ENCODE results near the gene NEURL1. TPM values are rescaled to one million over a fixed set of nuclear protein-coding genes. Genes with fewer than 3 reads are reported as not detected.
A peak's percentile ranks its signal among the peaks of the same experiment; 100 is the strongest.
"Not testable (repeated sequence)": the region's sequence is repeated elsewhere in the genome, so short reads cannot be mapped to it uniquely, and the experiment has no call there.

Gene NEURL1
- total RNA-seq, 2 donors from 2014 or later = 0.37 to 0.48 TPM

DNA sequence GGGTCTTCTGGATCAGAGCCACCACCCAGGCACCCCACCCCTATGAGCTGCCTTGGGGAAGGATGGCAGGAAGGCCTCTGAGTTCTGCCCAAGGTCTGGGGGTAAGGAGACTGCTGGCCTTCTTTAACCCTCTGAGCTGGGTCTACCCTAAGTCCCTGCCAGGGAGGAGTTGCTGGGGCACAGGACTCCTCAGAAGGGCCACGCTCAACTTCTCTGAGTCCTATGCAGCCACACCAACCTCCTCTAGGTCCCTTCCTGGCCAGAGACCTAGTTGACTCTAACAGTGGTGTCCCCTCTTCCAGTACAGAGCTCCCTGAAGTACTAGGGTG, 2.6 kb upstream of the NEURL1 start:
- DNase-seq (ENCODE audit: low spot score) = no peak
- intact Hi-C loops (cut with DNase I) = no loop called here

DNA sequence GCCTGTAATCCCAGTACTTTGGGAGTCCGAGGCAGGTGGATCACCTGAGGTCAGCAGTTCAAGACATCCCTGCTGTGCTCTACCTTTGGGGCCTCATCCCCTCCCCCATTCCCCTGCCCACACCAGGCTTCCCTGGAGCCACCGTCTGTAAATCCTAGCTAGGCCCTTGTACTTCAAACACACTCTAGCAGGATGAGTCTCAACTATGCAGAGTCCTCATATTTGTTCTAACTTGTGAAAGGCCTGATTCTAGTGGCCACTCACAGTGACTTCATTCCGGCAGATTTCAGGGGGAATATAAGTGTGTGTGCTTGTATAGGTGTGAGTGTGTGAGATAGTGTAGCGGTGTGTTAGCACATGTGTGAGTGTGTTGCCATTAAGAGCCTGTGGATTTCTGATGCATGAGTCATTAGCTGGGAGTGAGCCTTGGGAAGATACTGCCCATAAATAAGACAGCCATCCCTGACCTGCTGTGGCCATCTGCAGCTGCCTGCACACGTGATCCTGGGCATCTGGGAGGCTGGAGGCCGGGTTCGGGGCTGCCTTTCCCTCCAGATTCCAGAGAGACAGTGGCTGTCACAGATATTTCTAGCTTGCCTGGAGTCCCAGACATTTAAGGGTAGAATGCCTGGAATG, 1.7 kb upstream of the NEURL1 start:
- no peak for DNase-seq (ENCODE audit: low spot score)
- intact Hi-C loops (cut with DNase I) = no loop called here

DNA sequence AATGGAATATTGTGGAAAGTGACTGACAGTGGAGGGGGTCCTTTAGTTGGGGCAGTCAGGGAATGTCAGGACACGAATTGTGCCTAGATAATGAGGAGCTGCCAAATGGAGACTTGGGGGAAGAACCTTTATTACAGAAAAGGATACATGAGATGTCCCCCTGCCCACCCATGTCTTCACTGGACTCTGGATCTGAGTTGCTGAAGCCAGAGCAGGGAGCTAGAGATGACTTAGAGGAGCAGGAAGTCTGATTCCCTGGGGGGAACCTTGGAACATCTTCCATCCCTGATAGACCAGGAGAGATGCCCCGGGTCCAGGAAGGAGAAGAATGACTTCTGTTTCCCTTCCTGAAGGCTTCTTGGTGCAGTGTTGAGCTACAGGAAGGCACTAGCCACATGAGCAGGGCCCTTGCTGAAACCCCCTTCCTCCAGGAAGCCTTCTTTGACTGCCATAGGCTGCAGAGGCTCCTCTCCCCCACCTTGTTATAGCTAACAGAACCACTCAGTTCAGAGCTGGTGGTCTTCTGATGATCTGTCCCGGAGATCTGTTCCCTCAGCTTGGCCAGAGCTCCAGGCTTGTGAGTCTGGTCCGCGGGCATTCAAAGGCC, 747 bp upstream of the NEURL1 start:
- intact Hi-C loops (cut with DNase I) = no loop called here
- DNase-seq (ENCODE audit: low spot score) = no peak

DNA sequence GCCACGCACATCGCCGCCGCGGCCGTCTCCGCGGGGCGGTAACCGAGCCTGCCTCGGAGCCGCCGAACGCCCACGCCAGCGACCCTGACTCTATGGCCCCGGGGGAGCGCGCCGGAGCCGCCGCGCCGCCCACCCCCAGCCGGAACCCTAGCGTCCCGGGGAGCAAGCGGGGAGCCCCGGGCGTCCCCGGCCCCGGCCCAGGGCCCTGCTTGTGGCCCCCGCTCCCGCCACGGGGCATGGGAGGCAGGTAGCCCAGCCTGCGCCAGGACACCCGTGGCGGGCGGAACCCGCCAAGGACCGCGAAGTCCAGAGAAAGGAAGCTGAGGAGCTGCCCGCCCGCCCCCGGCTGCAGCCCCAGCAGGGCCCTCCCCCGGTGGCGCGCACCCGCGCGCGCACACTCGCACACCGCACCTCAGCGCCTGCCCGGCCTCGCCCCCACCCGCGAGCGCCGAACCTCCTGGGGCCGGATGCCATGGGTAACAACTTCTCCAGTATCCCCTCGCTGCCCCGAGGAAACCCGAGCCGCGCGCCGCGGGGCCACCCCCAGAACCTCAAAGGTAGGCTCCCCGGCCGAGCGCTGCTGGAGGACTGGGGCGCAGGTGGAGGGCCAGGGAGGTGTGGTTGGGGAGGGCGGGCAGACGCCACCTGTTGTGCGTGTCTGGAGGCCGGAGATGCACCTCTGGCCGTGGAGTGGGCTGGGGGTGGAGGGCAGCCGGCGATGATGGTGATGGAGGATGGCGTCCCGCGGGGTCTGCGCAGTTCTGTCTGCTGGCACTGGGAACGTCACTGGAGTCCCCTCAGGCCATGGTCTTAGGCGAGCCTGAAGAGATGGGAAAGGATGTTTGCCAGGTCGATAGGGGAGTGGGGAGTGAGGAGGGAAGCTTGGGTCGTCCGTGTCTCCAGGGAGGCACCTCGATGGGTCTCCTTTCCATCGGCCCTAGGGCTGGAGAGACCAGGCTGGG, 692 bp downstream of the NEURL1 start:
- no peak for DNase-seq (ENCODE audit: low spot score)
- intact Hi-C loops (cut with DNase I) = no loop called here

DNA sequence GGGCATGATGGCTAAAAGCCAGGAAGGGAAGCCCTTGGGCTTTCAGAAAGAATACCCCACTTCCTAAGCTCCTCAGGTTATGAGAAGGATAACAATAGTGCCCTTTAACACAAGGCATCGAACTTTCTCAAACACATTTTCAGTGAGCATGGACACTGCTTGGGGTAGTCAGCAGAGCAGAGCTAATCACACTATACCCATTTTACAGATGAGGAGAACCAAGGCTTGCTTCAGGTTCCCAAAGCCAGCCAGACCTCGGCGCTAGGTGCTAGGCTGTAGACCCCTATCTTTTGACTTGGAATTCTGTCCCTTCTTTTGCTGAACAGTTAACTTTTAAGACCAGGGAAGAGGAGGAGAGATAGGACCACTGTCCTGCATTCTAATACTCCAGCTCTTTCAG, 1.8 kb downstream of the NEURL1 start:
- no peak for DNase-seq (ENCODE audit: low spot score)

DNA sequence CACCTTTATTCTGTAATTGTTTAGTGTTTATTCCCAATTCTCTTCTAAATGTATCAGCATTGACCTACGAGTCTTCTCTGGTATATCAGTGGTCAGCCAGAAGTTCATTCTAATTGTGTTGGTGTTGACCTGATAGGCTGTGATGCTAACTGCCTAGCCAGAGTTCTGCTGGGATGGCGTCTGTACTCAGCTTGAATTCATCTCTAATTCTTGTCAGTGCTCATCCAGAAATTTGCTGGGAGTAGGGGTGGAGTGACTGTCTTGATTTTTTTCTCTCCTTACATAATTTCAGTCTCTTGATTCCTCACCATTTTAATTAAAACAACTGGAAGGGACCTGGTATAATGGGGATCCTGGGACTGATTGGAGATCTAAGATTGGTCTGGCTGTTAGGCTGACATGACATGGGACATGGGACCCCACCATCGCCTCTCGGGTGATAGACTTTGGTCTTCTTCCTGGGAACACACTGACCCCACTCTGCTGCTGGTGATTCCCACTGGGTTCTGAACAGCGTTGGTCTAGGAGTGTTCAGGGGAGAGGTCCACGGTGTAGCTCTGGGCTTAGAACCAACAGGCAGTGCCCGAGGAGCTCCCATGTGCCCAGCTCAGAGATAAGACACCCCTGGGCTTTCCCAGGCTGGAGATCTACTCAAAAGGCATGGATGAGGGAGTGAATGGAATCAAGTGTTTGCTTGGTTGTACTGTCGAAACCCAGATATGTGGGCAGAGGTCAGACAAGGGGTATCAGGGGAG, 3.8 kb downstream of the NEURL1 start:
- no peak for DNase-seq (ENCODE audit: low spot score)
- intact Hi-C loops (cut with DNase I) = no loop called here

More for the DNA sequence above, 1.8 kb downstream of the NEURL1 start:
- intact Hi-C loops (cut with DNase I) = no loop called here

DNA sequence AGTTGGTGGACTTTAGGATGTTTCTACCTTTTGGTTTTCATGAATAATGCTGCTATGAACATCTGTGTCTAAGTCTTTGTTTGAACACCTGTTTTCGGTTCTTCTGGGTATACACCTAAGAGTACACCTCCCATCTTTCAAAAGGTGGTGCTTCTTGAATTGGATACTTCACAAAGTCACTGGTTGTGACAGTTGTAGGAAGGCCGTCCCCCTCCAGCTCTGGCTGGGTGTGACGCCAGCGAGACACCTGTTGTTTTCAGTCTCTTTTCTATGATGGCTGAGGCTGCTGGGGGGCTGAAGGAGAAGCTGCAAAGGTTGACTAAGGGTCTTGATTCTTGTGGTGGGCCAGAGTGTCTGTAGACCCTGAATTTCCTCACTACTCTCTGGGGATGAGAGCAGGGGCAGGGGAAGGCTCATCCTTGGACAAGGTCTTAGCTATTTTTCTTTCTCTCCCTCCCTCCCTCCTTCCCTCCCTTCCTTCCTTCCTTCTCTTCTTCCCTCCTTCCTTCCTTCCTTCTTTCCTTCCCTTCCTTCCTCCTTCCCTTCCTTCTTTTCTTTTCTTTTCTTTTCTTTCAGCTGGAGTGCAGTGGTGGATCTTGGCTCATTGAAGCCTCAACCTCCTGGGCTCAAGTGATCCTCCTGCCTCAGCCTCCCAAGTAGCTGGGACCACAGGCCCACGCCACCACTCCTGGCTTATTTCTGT, 5.6 kb downstream of the NEURL1 start:
- DNase-seq (ENCODE audit: low spot score) = no peak
- intact Hi-C loops (cut with DNase I) = no loop called here

DNA sequence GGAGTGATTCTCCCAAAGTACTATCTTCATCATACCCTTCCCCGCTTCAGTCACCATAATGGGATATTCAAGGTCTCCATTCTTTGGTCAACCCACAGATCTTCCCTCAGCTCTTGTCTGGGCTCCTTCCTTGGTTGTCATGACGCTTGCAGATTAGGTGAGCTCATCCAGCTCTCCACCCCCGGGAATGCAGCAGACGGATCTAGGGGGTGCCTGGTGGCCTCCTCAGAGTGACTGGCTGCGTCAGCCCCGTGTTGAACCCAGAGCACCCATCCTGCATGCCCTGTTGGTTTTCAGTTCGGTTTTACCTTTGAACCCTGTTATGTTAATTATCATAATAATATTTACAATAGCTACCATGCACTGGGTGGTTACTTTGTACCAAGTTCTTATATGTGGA, 6.4 kb downstream of the NEURL1 start:
- intact Hi-C loops (cut with DNase I) = no loop called here
- DNase-seq (ENCODE audit: low spot score) = peak; percentile 59

DNA sequence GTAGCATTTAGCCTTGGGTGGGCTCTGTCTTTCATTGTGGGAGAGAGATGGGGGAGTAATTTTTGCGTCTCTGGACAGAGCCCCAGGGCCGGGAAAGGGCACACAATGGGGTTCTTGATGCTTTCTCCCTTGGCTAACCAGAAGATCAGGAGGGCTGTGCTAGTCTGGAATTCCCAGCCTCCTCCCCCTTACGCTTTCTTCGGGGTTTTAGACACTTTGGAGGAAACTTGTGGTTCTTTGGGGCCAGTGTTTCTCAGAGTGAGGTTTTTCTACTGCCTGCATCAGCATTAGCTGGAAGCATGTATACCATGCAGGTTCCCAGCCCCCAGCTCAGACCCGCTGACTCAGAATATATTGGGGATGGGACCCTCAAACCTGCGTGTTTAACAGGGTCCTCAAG, 7.0 kb downstream of the NEURL1 start:
- peak; percentile 29 for DNase-seq (ENCODE audit: low spot score)
- intact Hi-C loops (cut with DNase I) = no loop called here

DNA sequence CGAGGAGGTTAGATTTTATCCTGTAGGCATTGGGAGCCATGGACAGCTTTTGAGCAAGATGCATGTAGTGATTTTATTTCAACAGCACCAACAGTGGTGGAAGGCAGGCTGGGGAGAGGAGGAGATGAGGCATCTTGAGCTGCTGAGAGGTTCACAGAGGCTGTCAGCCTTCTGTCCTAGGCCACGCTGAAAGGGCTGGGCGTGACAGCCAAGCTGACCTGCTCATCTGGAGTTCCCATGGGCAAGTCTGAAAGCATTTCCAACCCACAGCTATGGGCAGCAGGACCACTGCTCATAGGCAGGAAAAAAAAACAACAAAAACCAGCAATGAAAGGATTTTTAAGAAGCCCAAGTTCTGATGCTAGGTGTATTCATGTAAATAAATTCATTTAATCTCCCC, 7.7 kb downstream of the NEURL1 start:
- intact Hi-C loops (cut with DNase I) = no loop called here
- DNase-seq (ENCODE audit: low spot score) = peak; percentile 34

DNA sequence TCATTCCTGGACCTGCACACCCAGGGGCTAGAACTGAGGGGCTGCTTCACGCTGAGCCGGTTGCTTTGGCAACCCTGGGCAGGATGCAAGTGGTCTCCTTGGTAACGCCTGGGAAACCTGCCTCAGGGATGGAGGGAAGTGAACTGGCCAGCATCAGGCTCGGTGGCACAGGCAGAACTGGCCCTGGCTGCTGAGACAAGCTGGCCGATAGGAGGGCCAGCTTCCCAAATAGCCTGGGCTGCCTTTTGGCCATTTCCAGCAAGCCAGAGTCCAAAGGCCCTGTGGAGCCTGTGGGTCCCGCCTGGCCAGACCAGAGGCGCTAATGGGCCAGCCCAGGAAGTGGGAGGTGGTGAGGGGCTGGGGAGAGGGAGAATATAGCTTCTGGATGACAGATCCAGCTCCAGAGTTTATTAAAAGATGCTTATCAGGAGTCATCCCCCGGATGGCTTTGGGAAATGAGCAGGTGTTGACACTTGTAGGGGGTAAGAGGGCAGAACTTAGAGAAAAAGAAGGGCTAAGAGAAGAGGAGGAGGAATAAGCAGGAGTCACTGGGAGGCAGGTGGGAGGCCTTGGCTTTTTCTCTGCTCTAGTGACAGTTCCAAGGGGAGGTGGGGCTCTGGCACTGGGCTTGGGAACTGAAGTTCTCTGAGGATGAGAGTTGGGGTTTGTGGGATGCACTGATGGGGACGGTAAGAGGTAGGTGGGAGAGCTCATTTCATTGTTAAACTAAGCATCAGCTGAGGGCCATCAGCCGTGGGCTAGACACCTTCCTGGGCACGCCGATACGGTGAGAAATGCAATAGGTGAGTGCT, 9.6 kb downstream of the NEURL1 start:
- intact Hi-C loops (cut with DNase I) = no loop called here
- peak; percentile 68 for DNase-seq (ENCODE audit: low spot score)

DNA sequence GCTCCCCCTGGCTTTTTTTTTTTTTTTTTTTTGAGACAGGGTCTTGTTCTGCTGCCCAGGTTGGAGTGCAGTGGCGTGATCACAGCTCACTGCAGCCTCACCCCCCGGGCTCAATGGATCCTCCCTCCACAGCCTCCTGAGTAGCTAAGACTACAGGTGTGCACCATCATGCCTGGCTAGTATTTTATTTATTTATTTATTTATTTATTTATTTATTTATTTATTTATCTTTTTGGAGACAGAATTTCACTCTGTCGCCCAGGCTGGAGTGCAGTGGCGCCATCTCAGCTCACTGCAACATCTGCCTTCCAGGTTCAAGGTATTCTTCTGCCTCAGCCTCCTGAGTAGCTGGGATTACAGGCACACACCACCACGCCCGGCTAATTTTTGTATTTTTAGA, 10.3 kb downstream of the NEURL1 start:
- DNase-seq (ENCODE audit: low spot score); intact Hi-C loops (cut with DNase I): not testable (repeated sequence)

DNA sequence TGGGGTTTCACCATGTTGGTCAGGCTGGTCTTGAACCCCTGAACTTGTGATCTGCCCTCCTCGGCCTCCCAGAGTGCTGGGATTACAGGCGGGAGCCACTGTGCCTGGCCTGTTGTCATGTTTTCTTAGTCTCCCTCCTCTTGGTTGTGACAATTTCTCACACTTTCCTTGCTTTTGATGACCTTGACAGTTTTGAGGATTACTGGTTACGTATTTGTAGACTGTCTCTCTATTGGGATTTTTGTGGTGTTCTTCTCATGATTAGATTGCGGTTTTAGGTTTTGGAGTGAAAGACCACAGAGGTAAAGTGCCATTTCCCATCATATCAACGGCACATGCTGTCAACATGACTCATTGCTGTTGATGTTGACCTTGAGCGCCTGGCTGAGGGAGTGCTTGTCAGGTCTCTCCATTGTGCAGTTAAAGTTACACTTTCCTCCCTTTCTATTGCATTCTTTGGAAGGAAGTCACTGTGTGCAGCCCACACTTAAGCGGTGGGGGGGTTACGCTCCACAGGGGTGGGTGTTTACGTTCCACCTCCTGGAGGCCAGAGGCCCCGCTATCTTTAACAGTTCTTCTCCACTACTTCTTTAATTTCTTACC, 10.8 kb downstream of the NEURL1 start:
- peak; percentile 58 for DNase-seq (ENCODE audit: low spot score)
- intact Hi-C loops (cut with DNase I) = no loop called here

DNA sequence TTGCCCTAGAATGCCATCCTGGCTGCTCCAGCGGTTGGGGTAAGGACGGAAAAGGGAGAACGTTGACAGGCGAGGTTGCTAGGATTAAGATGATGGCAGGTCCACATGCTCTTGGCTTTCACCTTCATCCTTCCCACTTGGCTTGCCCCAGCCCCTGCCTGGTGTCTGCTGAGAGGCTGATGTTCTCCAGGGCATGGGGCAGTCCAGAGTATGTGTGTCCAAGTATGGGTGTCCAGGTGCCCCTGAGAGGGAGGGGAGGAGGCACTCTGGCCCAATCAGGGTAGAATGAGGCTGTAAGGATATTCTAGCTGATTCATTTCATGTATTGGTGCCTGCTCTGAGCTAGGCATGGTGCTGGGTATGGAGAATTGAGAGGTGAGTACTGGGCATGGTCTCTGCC, 12.6 kb downstream of the NEURL1 start:
- DNase-seq (ENCODE audit: low spot score) = peak; percentile 40
- intact Hi-C loops (cut with DNase I) = no loop called here

DNA sequence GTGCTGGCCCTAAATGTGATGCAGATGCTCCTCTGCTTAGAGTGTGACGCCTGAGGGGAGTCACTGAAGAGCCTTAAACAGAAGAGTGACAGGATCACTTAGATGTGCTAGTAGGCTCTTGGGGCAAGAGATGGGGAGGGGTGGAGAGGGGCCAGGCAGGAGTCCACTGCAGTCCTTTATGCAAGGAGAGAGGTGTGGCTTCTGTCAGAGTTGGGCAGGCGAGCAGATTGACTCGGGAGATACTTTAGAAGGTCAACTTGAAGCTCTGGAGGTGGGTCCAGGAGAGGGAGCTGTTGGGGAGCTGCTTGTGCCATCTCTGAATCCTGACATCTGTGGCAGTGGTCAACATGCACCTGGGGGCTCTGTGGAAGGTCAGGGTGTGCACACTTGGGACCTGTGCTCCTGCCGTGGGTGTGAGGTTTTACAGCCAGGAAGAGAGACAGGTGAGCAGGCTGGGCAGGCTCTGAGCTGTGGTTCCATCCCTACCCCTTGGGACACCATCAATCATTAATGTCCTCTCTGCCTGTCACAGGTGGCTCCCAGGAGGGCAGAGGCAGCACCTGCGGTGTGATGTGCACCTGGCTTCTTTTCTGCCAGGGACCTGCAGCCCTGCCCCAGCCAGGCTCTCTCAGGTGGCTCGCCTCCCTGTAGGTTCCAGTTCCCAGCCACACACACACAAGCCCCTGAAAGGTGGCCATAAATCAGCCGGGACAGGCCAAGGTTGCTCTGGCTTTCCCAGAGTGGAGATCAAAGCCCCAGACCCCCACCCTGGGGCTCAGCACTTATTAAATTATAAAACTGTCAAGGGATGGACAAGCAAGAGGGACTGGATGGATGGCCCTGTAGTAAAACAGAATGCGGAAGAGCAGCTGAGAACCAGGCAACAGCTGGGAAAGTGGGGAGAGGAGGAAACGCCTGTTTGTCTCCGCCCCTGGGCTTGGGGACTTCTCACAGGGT, 14.0 kb downstream of the NEURL1 start:
- intact Hi-C loops (cut with DNase I) = loop anchor here in 1 of 2 donors (2.0 kb wide), 1 partner anchor 71 kb away; no protein-coding TSS in a partner anchor
- DNase-seq (ENCODE audit: low spot score) = peak; percentile 45

DNA sequence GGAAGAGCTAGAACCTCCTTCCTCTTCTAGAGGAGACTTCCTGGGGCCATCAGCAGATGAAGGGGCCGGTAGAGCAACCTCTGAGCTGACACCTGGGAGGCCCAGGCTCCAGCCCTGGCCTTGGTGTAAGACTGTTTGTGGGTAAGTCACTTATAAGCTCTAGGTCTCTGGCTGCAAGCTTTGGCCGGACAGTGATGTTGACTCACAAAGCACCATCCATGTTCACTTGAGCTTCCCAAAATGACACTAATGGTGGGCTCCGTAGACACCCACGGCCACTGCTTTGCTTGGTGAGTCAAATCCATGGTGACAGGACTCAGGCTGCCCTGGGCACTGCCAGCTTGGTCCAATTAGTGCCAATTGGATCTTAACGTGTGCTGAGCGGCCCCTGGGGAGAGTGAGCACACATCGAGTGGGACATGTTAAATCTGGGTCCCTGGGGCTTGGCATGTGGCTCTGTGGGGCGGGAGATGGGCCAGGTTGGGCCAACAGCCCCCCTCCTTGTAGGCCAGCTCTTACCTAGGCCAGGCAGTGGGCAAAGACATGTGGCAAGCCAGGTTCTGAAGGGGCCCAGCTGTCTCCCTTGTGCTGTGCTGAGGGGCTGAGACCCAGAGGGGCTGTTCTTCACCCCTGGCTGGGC, 16.7 kb downstream of the NEURL1 start:
- DNase-seq (ENCODE audit: low spot score) = peak; percentile 58
- intact Hi-C loops (cut with DNase I) = no loop called here
